Immature natural killer cell (primary cell): ENCODE results near the gene NPAS3. TPM values are rescaled to one million over a fixed set of nuclear protein-coding genes. Genes with fewer than 3 reads are reported as not detected.

Experiments
- DNase-seq, 3 donors: peaks; one replicate each; pipeline ENCODE4 v3.0.0; 2022; ENCODE audit warnings: mixed read lengths in 1 of 3
- H3K27ac Mint-ChIP-seq, 6 donors: one replicate each; pipeline ENCODE4 v1.8.0; 2020; ENCODE audit warnings: mixed read lengths in 6 of 6, mild to moderate bottlenecking in 5 of 6, inconsistent platforms in 4 of 6, moderate library complexity in 3 of 6
- H3K27me3 Mint-ChIP-seq, 3 donors: one replicate each; pipeline ENCODE4 v1.8.0; 2020 to 2021; ENCODE audit warnings: low read depth in 3 of 3, mild to moderate bottlenecking in 3 of 3, mixed read lengths in 3 of 3, moderate library complexity in 3 of 3, inconsistent platforms in 1 of 3
- H3K36me3 Mint-ChIP-seq, 3 donors: one replicate each; pipeline ENCODE4 v1.8.0; 2020; ENCODE audit warnings: mixed read lengths in 3 of 3, inconsistent platforms in 2 of 3, mild to moderate bottlenecking in 2 of 3
- H3K4me1 Mint-ChIP-seq, 2 donors: one replicate each; pipeline ENCODE4 v1.8.0; 2020; ENCODE audit warnings: inconsistent platforms in 2 of 2, mild to moderate bottlenecking in 2 of 2, mixed read lengths in 2 of 2, moderate library complexity in 1 of 2
- H3K4me3 Mint-ChIP-seq, 5 donors: one replicate each; pipeline ENCODE4 v1.8.0; 2020; ENCODE audit warnings: mild to moderate bottlenecking in 5 of 5, mixed read lengths in 5 of 5, inconsistent platforms in 3 of 5, moderate library complexity in 3 of 5
- H3K9me3 Mint-ChIP-seq, 6 donors: one replicate each; pipeline ENCODE4 v1.8.0; 2020; ENCODE audit warnings: mild to moderate bottlenecking in 6 of 6, mixed read lengths in 6 of 6, inconsistent platforms in 4 of 6, moderate library complexity in 3 of 6
- polyA plus RNA-seq, 3 donors: library from polyadenylated mRNA; unstranded; fragments of 300-500 nt; fragmentation: Illumina TruSeq; gene quantifications; one replicate each; pipeline ENCODE4 v1.2.3, GENCODE V29; 2021

Gene NPAS3
- polyA plus RNA-seq, 3 donors from 2014 or later: not detected

GRCh38 chr14:33561488-33562175, 623.0 kb downstream of the NPAS3 start:
- H3K27me3 Mint-ChIP-seq: peaks cover 0 to 3% (median 0%) of the 10 kb centered on the region in 3 donors
- no peaks in the 10 kb centered on the region for H3K36me3 Mint-ChIP-seq
- H3K4me1 Mint-ChIP-seq: peaks cover 0 to 3% of the 10 kb centered on the region in 2 donors
- H3K4me3 Mint-ChIP-seq: no peak overlapping the region
- no peak for DNase-seq
- no peak overlapping the region for H3K27ac Mint-ChIP-seq
- peaks cover 0 to 29% (median 2%) of the 10 kb centered on the region in 6 donors for H3K9me3 Mint-ChIP-seq

- no peak overlapping the region for H3K27ac Mint-ChIP-seq
- H3K36me3 Mint-ChIP-seq: no peaks in the 10 kb centered on the region
- H3K4me3 Mint-ChIP-seq: no peak overlapping the region
- no peak for DNase-seq
- H3K9me3 Mint-ChIP-seq: peaks cover 0 to 21% (median 1%) of the 10 kb centered on the region in 6 donors
- peaks cover 0 to 3% (median 0%) of the 10 kb centered on the region in 3 donors for H3K27me3 Mint-ChIP-seq
- H3K4me1 Mint-ChIP-seq: peaks cover 0 to 3% of the 10 kb centered on the region in 2 donors
Observed at GRCh38 chr14:33563191-33563900, 624.7 kb downstream of the NPAS3 start.

GRCh38 chr14:33563901-33564197, 625.2 kb downstream of the NPAS3 start:
- Mint-ChIP-seq H3K27me3 (peaks cover 0 to 3% (median 0%) of the 10 kb centered on the region in 3 donors), H3K4me1 (peaks cover 0 to 3% of the 10 kb centered on the region in 2 donors), H3K27ac (no peak overlapping the region), H3K4me3 (no peak overlapping the region), H3K9me3 (peaks cover 0 to 21% (median 1%) of the 10 kb centered on the region in 6 donors), H3K36me3 (no peaks in the 10 kb centered on the region)
- no peak for DNase-seq

- no peaks in the 10 kb centered on the region for H3K36me3 Mint-ChIP-seq
- no peak overlapping the region for H3K4me3 Mint-ChIP-seq
- no peak for DNase-seq
- H3K4me1 Mint-ChIP-seq: peaks cover 0 to 3% of the 10 kb centered on the region in 2 donors
- no peak overlapping the region for H3K27ac Mint-ChIP-seq
- H3K27me3 Mint-ChIP-seq: peaks cover 0 to 3% (median 0%) of the 10 kb centered on the region in 3 donors
- H3K9me3 Mint-ChIP-seq: peaks cover 0 to 21% (median 2%) of the 10 kb centered on the region in 6 donors
Observed at GRCh38 chr14:33564774-33565630, 626.3 kb downstream of the NPAS3 start.

- no peak overlapping the region for H3K4me3 Mint-ChIP-seq
- no peaks in the 10 kb centered on the region for H3K36me3 Mint-ChIP-seq
- H3K27me3 Mint-ChIP-seq: peaks cover 0 to 1% (median 0%) of the 10 kb centered on the region in 3 donors
- no peak overlapping the region for H3K27ac Mint-ChIP-seq
- peaks cover 0 to 10% (median 2%) of the 10 kb centered on the region in 6 donors for H3K9me3 Mint-ChIP-seq
- H3K4me1 Mint-ChIP-seq: peaks cover 0 to 3% of the 10 kb centered on the region in 2 donors
- DNase-seq: no peak
Observed at GRCh38 chr14:33566082-33566481, 627.4 kb downstream of the NPAS3 start.

- H3K4me3 Mint-ChIP-seq: no peak overlapping the region
- peaks cover 0 to 11% (median 2%) of the 10 kb centered on the region in 6 donors for H3K9me3 Mint-ChIP-seq
- H3K27me3 Mint-ChIP-seq: no peaks in the 10 kb centered on the region
- H3K27ac Mint-ChIP-seq: no peak overlapping the region
- no peak for DNase-seq
- no peaks in the 10 kb centered on the region for H3K36me3 Mint-ChIP-seq
- H3K4me1 Mint-ChIP-seq: peaks cover 0 to 3% of the 10 kb centered on the region in 2 donors
Observed at GRCh38 chr14:33567023-33567728, 628.5 kb downstream of the NPAS3 start.

- peaks cover 0 to 11% (median 2%) of the 10 kb centered on the region in 6 donors for H3K9me3 Mint-ChIP-seq
- no peaks in the 10 kb centered on the region for H3K27me3 Mint-ChIP-seq
- H3K4me1 Mint-ChIP-seq: peaks cover 0 to 3% of the 10 kb centered on the region in 2 donors
- H3K4me3 Mint-ChIP-seq: no peak overlapping the region
- no peaks in the 10 kb centered on the region for H3K36me3 Mint-ChIP-seq
- H3K27ac Mint-ChIP-seq: no peak overlapping the region
- no peak for DNase-seq
Observed at GRCh38 chr14:33567731-33568130, 629.1 kb downstream of the NPAS3 start.

- no peaks in the 10 kb centered on the region for H3K27me3 Mint-ChIP-seq
- H3K4me3 Mint-ChIP-seq: no peak overlapping the region
- H3K4me1 Mint-ChIP-seq: peaks cover 0 to 3% of the 10 kb centered on the region in 2 donors
- H3K9me3 Mint-ChIP-seq: peaks cover 0 to 15% (median 5%) of the 10 kb centered on the region in 6 donors
- H3K27ac Mint-ChIP-seq: no peak overlapping the region
- DNase-seq: no peak
- H3K36me3 Mint-ChIP-seq: no peaks in the 10 kb centered on the region
Observed at GRCh38 chr14:33568935-33569579, 630.4 kb downstream of the NPAS3 start.

GRCh38 chr14:33569821-33570687, 631.4 kb downstream of the NPAS3 start:
- peaks cover 0 to 15% (median 9%) of the 10 kb centered on the region in 6 donors for H3K9me3 Mint-ChIP-seq
- H3K27ac Mint-ChIP-seq: no peak overlapping the region
- no peaks in the 10 kb centered on the region for H3K4me1 Mint-ChIP-seq
- DNase-seq: no peak
- H3K4me3 Mint-ChIP-seq: no peak overlapping the region
- H3K36me3 Mint-ChIP-seq: no peaks in the 10 kb centered on the region
- peaks cover 0 to 3% (median 0%) of the 10 kb centered on the region in 3 donors for H3K27me3 Mint-ChIP-seq

- DNase-seq: no peak
- Mint-ChIP-seq H3K9me3 (peaks cover 0 to 15% (median 9%) of the 10 kb centered on the region in 6 donors), H3K4me1 (no peaks in the 10 kb centered on the region), H3K27me3 (peaks cover 0 to 3% (median 0%) of the 10 kb centered on the region in 3 donors), H3K36me3 (no peaks in the 10 kb centered on the region), H3K27ac (no peak overlapping the region), H3K4me3 (no peak overlapping the region)
Observed at GRCh38 chr14:33570694-33571310, 632.1 kb downstream of the NPAS3 start.

- H3K9me3 Mint-ChIP-seq: peaks cover 0 to 19% (median 10%) of the 10 kb centered on the region in 6 donors
- DNase-seq: no peak
- no peaks in the 10 kb centered on the region for H3K36me3 Mint-ChIP-seq
- H3K4me1 Mint-ChIP-seq: no peaks in the 10 kb centered on the region
- H3K27me3 Mint-ChIP-seq: peaks cover 0 to 3% (median 0%) of the 10 kb centered on the region in 3 donors
- H3K4me3 Mint-ChIP-seq: no peak overlapping the region
- H3K27ac Mint-ChIP-seq: no peak overlapping the region
Observed at GRCh38 chr14:33573301-33573880, 634.7 kb downstream of the NPAS3 start.
